Stromal cell of bone marrow (primary cell): ENCODE data around the gene NFAM1.

ENCODE experiments used
- DNase-seq: peaks from one replicate; pipeline ENCODE4 v3.0.0-alpha.2; 2012; ENCODE audit warnings: low read depth

The NFAM1 gene

GRCh38 chr22:42414565-42415303 is 17.5 kb downstream of the NFAM1 start:
- DNase-seq = no peak

- DNase-seq = no peak
Measured at GRCh38 chr22:42414021-42414420, 18.2 kb downstream of the NFAM1 start.

GRCh38 chr22:42412744-42413333 is 19.4 kb downstream of the NFAM1 start:
- DNase-seq = no peak

- no peak for DNase-seq
Measured at GRCh38 chr22:42410708-42411107, 21.5 kb downstream of the NFAM1 start.

GRCh38 chr22:42408810-42409529 is 23.2 kb downstream of the NFAM1 start:
- DNase-seq = no peak

GRCh38 chr22:42408276-42408675 is 23.9 kb downstream of the NFAM1 start:
- DNase-seq = no peak

GRCh38 chr22:42404266-42404665 is 27.9 kb downstream of the NFAM1 start:
- DNase-seq = no peak

- DNase-seq = no peak
Measured at GRCh38 chr22:42401535-42402334, 30.5 kb downstream of the NFAM1 start.

- no peak for DNase-seq
Measured at GRCh38 chr22:42400811-42401534, 31.2 kb downstream of the NFAM1 start.

- DNase-seq = no peak
Measured at GRCh38 chr22:42399315-42400271, 32.6 kb downstream of the NFAM1 start.

- DNase-seq = no peak
Measured at GRCh38 chr22:42397332-42398249, 34.6 kb downstream of the NFAM1 start.

- DNase-seq = no peak
Measured at GRCh38 chr22:42396621-42397331, 35.4 kb downstream of the NFAM1 start.

- no peak for DNase-seq
Measured at GRCh38 chr22:42389143-42389542, 43.1 kb downstream of the NFAM1 start.

- DNase-seq = no peak
Measured at GRCh38 chr22:42388130-42388797, 43.9 kb downstream of the NFAM1 start.

GRCh38 chr22:42387631-42388030 is 44.6 kb downstream of the NFAM1 start:
- DNase-seq = no peak

- no peak for DNase-seq
Measured at GRCh38 chr22:42385696-42386095, 46.5 kb downstream of the NFAM1 start.

GRCh38 chr22:42384506-42384905 is 47.7 kb downstream of the NFAM1 start:
- DNase-seq = no peak

- no peak for DNase-seq
Measured at GRCh38 chr22:42383851-42384417, 48.3 kb downstream of the NFAM1 start.
